ENCODE data around the gene ATXN7L2. TPM values are rescaled to one million over a fixed set of nuclear protein-coding genes. Genes with fewer than 3 reads are reported as not detected.

ATXN7L2 gene
- total RNA-seq, 1 donor from 2014 or later = 5.5 TPM

DNA sequence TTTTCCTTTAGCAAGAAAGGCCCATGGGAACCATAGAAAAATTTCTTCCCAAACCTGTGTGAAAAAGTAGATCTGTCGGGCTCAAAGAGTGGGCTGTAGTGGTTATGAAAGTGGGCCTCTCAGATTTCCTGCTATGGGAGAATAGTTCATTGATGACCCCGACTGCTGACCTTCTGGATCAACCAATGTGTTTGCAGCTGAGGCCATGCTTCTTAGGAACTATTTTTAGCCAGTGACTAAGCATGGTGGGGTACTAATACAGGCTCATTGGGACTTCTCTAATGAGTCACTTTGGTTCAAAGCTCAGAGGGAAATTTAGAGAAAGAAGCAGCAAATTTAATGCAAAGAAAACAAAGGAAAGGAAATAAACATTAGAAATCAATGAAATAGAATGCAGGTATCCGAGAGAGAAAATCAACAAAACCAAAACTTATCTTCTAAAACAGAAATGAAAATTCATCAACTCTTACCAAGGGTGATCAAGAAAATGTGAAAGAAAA lies 44.9 kb upstream of the ATXN7L2 start:
- Histone ChIP-seq H3K27ac (ENCODE audit: low read depth, low read length) (peak overlapping the region; percentile 83), H3K4me3 (ENCODE audit: insufficient read depth, low read depth, low read length) (no peak overlapping the region)

DNA sequence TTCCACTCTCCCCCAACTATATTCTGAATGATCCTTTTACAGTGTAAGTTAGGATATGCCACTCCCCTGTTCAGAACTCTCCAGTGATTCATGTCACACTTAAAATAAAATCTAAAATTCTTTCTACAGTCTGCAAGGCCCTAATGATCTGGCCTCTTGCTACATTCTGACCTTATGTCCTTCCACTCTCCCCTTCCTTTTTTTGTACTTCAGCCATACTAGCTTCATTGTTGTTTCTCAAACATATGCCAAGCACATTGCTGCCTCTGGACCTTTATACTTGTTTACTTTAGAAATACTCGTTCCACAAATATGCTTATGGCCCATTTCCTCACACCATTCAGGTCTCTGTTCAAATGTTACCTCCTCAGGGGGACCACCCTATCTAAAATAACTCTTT lies 42.6 kb upstream of the ATXN7L2 start:
- TF ChIP-seq, protein P1, sequence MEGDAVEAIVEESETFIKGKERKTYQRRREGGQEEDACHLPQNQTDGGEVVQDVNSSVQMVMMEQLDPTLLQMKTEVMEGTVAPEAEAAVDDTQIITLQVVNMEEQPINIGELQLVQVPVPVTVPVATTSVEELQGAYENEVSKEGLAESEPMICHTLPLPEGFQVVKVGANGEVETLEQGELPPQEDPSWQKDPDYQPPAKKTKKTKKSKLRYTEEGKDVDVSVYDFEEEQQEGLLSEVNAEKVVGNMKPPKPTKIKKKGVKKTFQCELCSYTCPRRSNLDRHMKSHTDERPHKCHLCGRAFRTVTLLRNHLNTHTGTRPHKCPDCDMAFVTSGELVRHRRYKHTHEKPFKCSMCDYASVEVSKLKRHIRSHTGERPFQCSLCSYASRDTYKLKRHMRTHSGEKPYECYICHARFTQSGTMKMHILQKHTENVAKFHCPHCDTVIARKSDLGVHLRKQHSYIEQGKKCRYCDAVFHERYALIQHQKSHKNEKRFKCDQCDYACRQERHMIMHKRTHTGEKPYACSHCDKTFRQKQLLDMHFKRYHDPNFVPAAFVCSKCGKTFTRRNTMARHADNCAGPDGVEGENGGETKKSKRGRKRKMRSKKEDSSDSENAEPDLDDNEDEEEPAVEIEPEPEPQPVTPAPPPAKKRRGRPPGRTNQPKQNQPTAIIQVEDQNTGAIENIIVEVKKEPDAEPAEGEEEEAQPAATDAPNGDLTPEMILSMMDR (IDR thresholded peaks at IDR 0.05; ENCODE audit: insufficient read depth, low read depth, low read length) = no peak
- no peak for TF ChIP-seq EZH2 (IDR thresholded peaks at IDR 0.05; ENCODE audit: insufficient read depth, low read length)
- H3K27me3 ChIP-seq (ENCODE audit: insufficient read depth, low read length) = peaks cover 14% of the 10 kb centered on the region
- no peak overlapping the region for H3K4me3 ChIP-seq (ENCODE audit: insufficient read depth, low read depth, low read length)
- DNase-seq (ENCODE audit: low read depth) (no peak), FAIRE-seq (no peak)
- H3K27ac ChIP-seq (ENCODE audit: low read depth, low read length) = no peak overlapping the region
- no peaks in the 10 kb centered on the region for H4K20me1 ChIP-seq (ENCODE audit: insufficient read depth, low read length)
- Mint-ChIP-seq H3K9me3 (ENCODE audit: unreplicated experiment) (no peaks in the 10 kb centered on the region), H3K4me3 (ENCODE audit: unreplicated experiment) (no peak overlapping the region), H3K27ac (ENCODE audit: unreplicated experiment) (no peak overlapping the region), H3K36me3 (ENCODE audit: low read depth, unreplicated experiment) (peaks cover 2% of the 10 kb centered on the region), H3K27me3 (ENCODE audit: low read depth, unreplicated experiment) (peaks cover 8% of the 10 kb centered on the region), H3K4me1 (ENCODE audit: low read depth, unreplicated experiment) (no peaks in the 10 kb centered on the region)
- no peaks in the 10 kb centered on the region for H3K9me3 ChIP-seq (ENCODE audit: insufficient read depth, low read depth, low read length)
- no peak overlapping the region for H2AFZ ChIP-seq (ENCODE audit: low read depth, low read length)
- no peak overlapping the region for H3K4me2 ChIP-seq (ENCODE audit: low read length)
- H3K79me2 ChIP-seq (ENCODE audit: insufficient read depth, low read length) = no peaks in the 10 kb centered on the region
- H3K9ac ChIP-seq (ENCODE audit: low read length) = no peak overlapping the region
- H3K4me1 ChIP-seq (ENCODE audit: insufficient read depth, low read length) = peaks cover 11% of the 10 kb centered on the region
- no peaks in the 10 kb centered on the region for H3K36me3 ChIP-seq (ENCODE audit: insufficient read depth, low read length)

More for the DNA sequence above, 44.9 kb upstream of the ATXN7L2 start:
- no peaks in the 10 kb centered on the region for H3K9me3 ChIP-seq (ENCODE audit: insufficient read depth, low read depth, low read length)
- H3K9ac ChIP-seq (ENCODE audit: low read length) = peak overlapping the region; percentile 28
- peak; percentile 93 for DNase-seq (ENCODE audit: low read depth)
- H3K27me3 ChIP-seq (ENCODE audit: insufficient read depth, low read length) = peaks cover 6% of the 10 kb centered on the region
- no peak overlapping the region for H3K27ac Mint-ChIP-seq (ENCODE audit: unreplicated experiment)
- H3K27me3 Mint-ChIP-seq (ENCODE audit: low read depth, unreplicated experiment) = no peaks in the 10 kb centered on the region
- H3K4me3 Mint-ChIP-seq (ENCODE audit: unreplicated experiment) = no peak overlapping the region
- H3K79me2 ChIP-seq (ENCODE audit: insufficient read depth, low read length) = no peaks in the 10 kb centered on the region
- H4K20me1 ChIP-seq (ENCODE audit: insufficient read depth, low read length) = no peaks in the 10 kb centered on the region
- peak overlapping the region; percentile 49 for H2AFZ ChIP-seq (ENCODE audit: low read depth, low read length)
- no peaks in the 10 kb centered on the region for H3K4me1 Mint-ChIP-seq (ENCODE audit: low read depth, unreplicated experiment)
- H3K4me2 ChIP-seq (ENCODE audit: low read length) = peak overlapping the region; percentile 65
- no peak for FAIRE-seq
- H3K9me3 Mint-ChIP-seq (ENCODE audit: unreplicated experiment) = no peaks in the 10 kb centered on the region
- H3K36me3 ChIP-seq (ENCODE audit: insufficient read depth, low read length) = no peaks in the 10 kb centered on the region
- H3K36me3 Mint-ChIP-seq (ENCODE audit: low read depth, unreplicated experiment) = peaks cover 2% of the 10 kb centered on the region
- TF ChIP-seq EZH2 (IDR thresholded peaks at IDR 0.05; ENCODE audit: insufficient read depth, low read length) = no peak
- H3K4me1 ChIP-seq (ENCODE audit: insufficient read depth, low read length) = peaks cover 11% of the 10 kb centered on the region

DNA sequence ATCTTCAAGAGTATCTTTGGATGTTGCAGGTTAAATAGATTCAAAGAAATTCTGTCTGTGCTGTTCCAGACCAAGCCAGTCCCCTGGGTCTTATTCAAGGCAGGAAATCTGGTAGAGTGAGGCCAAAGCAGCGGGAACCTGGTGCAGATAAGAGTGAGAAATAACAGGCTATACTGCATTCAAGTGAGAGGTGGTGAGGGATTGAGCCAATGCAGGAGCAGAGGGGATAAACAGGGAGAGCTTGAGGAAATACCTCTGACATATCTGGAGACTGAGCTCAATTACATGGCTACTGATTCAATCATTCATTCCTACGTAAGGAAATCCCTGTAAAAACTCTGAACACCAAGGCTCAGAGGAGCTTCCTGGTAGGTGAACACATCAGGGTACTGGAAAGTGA lies 40.2 kb upstream of the ATXN7L2 start:
- no peak for TF ChIP-seq EZH2 (IDR thresholded peaks at IDR 0.05; ENCODE audit: insufficient read depth, low read length)
- TF ChIP-seq, protein P1 (IDR thresholded peaks at IDR 0.05; ENCODE audit: insufficient read depth, low read depth, low read length) = no peak
- Histone ChIP-seq H4K20me1 (ENCODE audit: insufficient read depth, low read length) (no peaks in the 10 kb centered on the region), H3K79me2 (ENCODE audit: insufficient read depth, low read length) (no peaks in the 10 kb centered on the region), H3K9ac (ENCODE audit: low read length) (no peak overlapping the region), H2AFZ (ENCODE audit: low read depth, low read length) (no peak overlapping the region), H3K36me3 (ENCODE audit: insufficient read depth, low read length) (no peaks in the 10 kb centered on the region), H3K27me3 (ENCODE audit: insufficient read depth, low read length) (peaks cover 18% of the 10 kb centered on the region), H3K4me2 (ENCODE audit: low read length) (no peak overlapping the region), H3K27ac (ENCODE audit: low read depth, low read length) (no peak overlapping the region), H3K9me3 (ENCODE audit: insufficient read depth, low read depth, low read length) (no peaks in the 10 kb centered on the region), H3K4me3 (ENCODE audit: insufficient read depth, low read depth, low read length) (no peak overlapping the region), H3K4me1 (ENCODE audit: insufficient read depth, low read length) (peaks cover 7% of the 10 kb centered on the region)
- Mint-ChIP-seq H3K9me3 (ENCODE audit: unreplicated experiment) (no peaks in the 10 kb centered on the region), H3K4me3 (ENCODE audit: unreplicated experiment) (no peak overlapping the region), H3K27me3 (ENCODE audit: low read depth, unreplicated experiment) (peaks cover 8% of the 10 kb centered on the region), H3K36me3 (ENCODE audit: low read depth, unreplicated experiment) (no peaks in the 10 kb centered on the region), H3K27ac (ENCODE audit: unreplicated experiment) (no peak overlapping the region), H3K4me1 (ENCODE audit: low read depth, unreplicated experiment) (no peaks in the 10 kb centered on the region)
- FAIRE-seq = no peak
- no peak for DNase-seq (ENCODE audit: low read depth)
